Measurements from ENCODE around the gene MYO9A. TPM values are rescaled to one million over a fixed set of nuclear protein-coding genes. Genes with fewer than 3 reads are reported as not detected.

The MYO9A gene
- total RNA-seq, 1 experiment from 2014 or later, result 21.4 TPM

- H4K20me1 ChIP-seq (ENCODE audit: control insufficient read depth, insufficient read depth, insufficient read length), result no peaks in the 10 kb centered on the region
- no peak overlapping the region for H2AK5ac ChIP-seq (ENCODE audit: insufficient read length, low read length)
- no CpG with 5 or more reads among the region's 15 CpGs for whole genome bisulfite sequencing (ENCODE audit: extremely low coverage, insufficient read length, low lambda C conversion rate)
- H3K9me3 ChIP-seq (ENCODE audit: control insufficient read depth, low read depth, low read length), result no peaks in the 10 kb centered on the region
- DNase-seq, result peak; percentile 65
- H2AFZ ChIP-seq (ENCODE audit: low read length), result no peak overlapping the region
- no peak for TF ChIP-seq CTCF (conservative IDR thresholded peaks at IDR 0.05)
- Mint-ChIP-seq H3K27ac (peak overlapping the region; percentile 54 to 90 (median 89)), H3K4me3 (peak overlapping the region; percentile 31 to 72), H3K27me3 (ENCODE audit: low read depth) (peaks cover 4% of the 10 kb centered on the region), H3K9me3 (no peaks in the 10 kb centered on the region), H3K4me1 (peaks cover 41 to 54% of the 10 kb centered on the region in 2 experiments), H3K36me3 (ENCODE audit: insufficient read depth in 1 of 3, low read depth in 3 of 3) (no peaks in the 10 kb centered on the region; a peak in 1 of 7 replicates)
- H4K8ac ChIP-seq (replicated peaks; ENCODE audit: insufficient read length, low read depth, low read length), result no peak overlapping the region
- H2BK15ac ChIP-seq (ENCODE audit: low read depth, low read length), result no peak overlapping the region
- H3K4ac ChIP-seq (ENCODE audit: low read depth, low read length), result no peak overlapping the region
- no peak overlapping the region for H3K9ac ChIP-seq (ENCODE audit: extremely low read depth, insufficient read length, low read length)
- H3K23me2 ChIP-seq (ENCODE audit: insufficient read length, low read depth, low read length, poor library complexity, severe bottlenecking), result no peaks in the 10 kb centered on the region
- H3K79me1 ChIP-seq (ENCODE audit: insufficient read depth, low read depth, low read length, poor library complexity, severe bottlenecking), result no peaks in the 10 kb centered on the region
- H3K14ac ChIP-seq (ENCODE audit: insufficient read depth, low read length), result no peak overlapping the region
- no peak overlapping the region for H2BK12ac ChIP-seq (ENCODE audit: insufficient read length, low read depth, low read length)
- H3K79me2 ChIP-seq (ENCODE audit: insufficient read depth, low read length), result no peaks in the 10 kb centered on the region
- H2BK5ac ChIP-seq (ENCODE audit: insufficient read length, low read length), result no peak overlapping the region
- H3T11ph ChIP-seq (ENCODE audit: low read length), result no peak overlapping the region
- H3K18ac ChIP-seq (ENCODE audit: insufficient read length, low read depth, low read length), result peak overlapping the region; percentile 5
- H3K4me2 ChIP-seq (ENCODE audit: insufficient read depth, insufficient read length, low read length), result peak overlapping the region; percentile 59
- H3K27me3 ChIP-seq (ENCODE audit: insufficient read depth, low read length), result no peaks in the 10 kb centered on the region
- no peak overlapping the region for H2BK120ac ChIP-seq (ENCODE audit: low read depth, low read length, poor library complexity, severe bottlenecking)
- no peak overlapping the region for H3K56ac ChIP-seq (ENCODE audit: insufficient read length, low read depth, low read length)
- peaks cover 7% of the 10 kb centered on the region; the same call in 1 of the 2 replicates for H3K4me1 ChIP-seq (ENCODE audit: insufficient read depth, low read length)
- H3K27ac ChIP-seq (ENCODE audit: insufficient read length, low read depth, low read length), result no peak overlapping the region
- H3K23ac ChIP-seq (ENCODE audit: insufficient read length, low read depth, low read length), result no peak overlapping the region
- H4K5ac ChIP-seq (ENCODE audit: insufficient read length, low read depth, low read length), result no peak overlapping the region
- H2BK20ac ChIP-seq (ENCODE audit: low read depth, low read length, poor library complexity, severe bottlenecking), result no peak overlapping the region
- no peak overlapping the region for H4K91ac ChIP-seq (ENCODE audit: insufficient read length, low read depth, low read length)
Measured at GRCh38 chr15:71807125-71807629, 310.8 kb downstream of the MYO9A start.
